ENCODE measurements around the gene SRCAP.

SRCAP gene

GRCh38 chr16:30758988-30759491 is 60.1 kb downstream of the SRCAP start:
- no peaks in the 10 kb centered on the region for H4K20me1 ChIP-seq (ENCODE audit: insufficient read depth)
- no peak overlapping the region for H3K4me3 ChIP-seq (IDR thresholded peaks at IDR 0.05; ENCODE audit: insufficient read depth, low read depth, low read length)
- H3K9ac ChIP-seq, result no peak overlapping the region
- H3K4me1 ChIP-seq (ENCODE audit: low read depth, poor library complexity, severe bottlenecking), result peaks cover 21% of the 10 kb centered on the region
- H3K27ac ChIP-seq, result no peak overlapping the region
- no peak overlapping the region for H2AFZ ChIP-seq (ENCODE audit: low read depth)
- TF ChIP-seq CTCF (conservative IDR thresholded peaks at IDR 0.05; ENCODE audit: low read depth, low read length), result no peak
- peaks cover 6% of the 10 kb centered on the region; the same call in 1 of the 2 replicates for H3K36me3 ChIP-seq (ENCODE audit: insufficient read depth)
- peaks cover 19% of the 10 kb centered on the region for H3K79me2 ChIP-seq (ENCODE audit: insufficient read depth, low read depth)
- H3K27me3 ChIP-seq (ENCODE audit: insufficient read depth, low read depth), result no peaks in the 10 kb centered on the region
- H3K4me2 ChIP-seq, result no peak overlapping the region

- Histone ChIP-seq H4K20me1 (ENCODE audit: insufficient read depth) (no peaks in the 10 kb centered on the region), H3K4me1 (ENCODE audit: low read depth, poor library complexity, severe bottlenecking) (peaks cover 21% of the 10 kb centered on the region), H3K27me3 (ENCODE audit: insufficient read depth, low read depth) (no peaks in the 10 kb centered on the region), H3K9ac (no peak overlapping the region), H3K27ac (no peak overlapping the region), H3K4me2 (no peak overlapping the region; the same call in 1 of the 2 replicates), H2AFZ (ENCODE audit: low read depth) (no peak overlapping the region), H3K4me3 (IDR thresholded peaks at IDR 0.05; ENCODE audit: insufficient read depth, low read depth, low read length) (no peak overlapping the region), H3K36me3 (ENCODE audit: insufficient read depth) (peaks cover 8% of the 10 kb centered on the region; the same call in 1 of the 2 replicates), H3K79me2 (ENCODE audit: insufficient read depth, low read depth) (peaks cover 19% of the 10 kb centered on the region)
- TF ChIP-seq CTCF (conservative IDR thresholded peaks at IDR 0.05; ENCODE audit: low read depth, low read length), result no peak
Observed at GRCh38 chr16:30760001-30760559, 61.1 kb downstream of the SRCAP start.

GRCh38 chr16:30760577-30761426 is 61.8 kb downstream of the SRCAP start:
- no peak for TF ChIP-seq CTCF (conservative IDR thresholded peaks at IDR 0.05; ENCODE audit: low read depth, low read length)
- Histone ChIP-seq H3K4me1 (ENCODE audit: low read depth, poor library complexity, severe bottlenecking) (peaks cover 21% of the 10 kb centered on the region), H2AFZ (ENCODE audit: low read depth) (peak overlapping the region; percentile 94), H3K27ac (no peak overlapping the region), H3K4me2 (peak overlapping the region; percentile 97), H3K79me2 (ENCODE audit: insufficient read depth, low read depth) (peaks cover 19% of the 10 kb centered on the region), H3K4me3 (IDR thresholded peaks at IDR 0.05; ENCODE audit: insufficient read depth, low read depth, low read length) (no peak overlapping the region), H3K27me3 (ENCODE audit: insufficient read depth, low read depth) (no peaks in the 10 kb centered on the region), H4K20me1 (ENCODE audit: insufficient read depth) (no peaks in the 10 kb centered on the region), H3K36me3 (ENCODE audit: insufficient read depth) (peaks cover 11% of the 10 kb centered on the region; the same call in 1 of the 2 replicates), H3K9ac (peak overlapping the region; percentile 54; the same call in 1 of the 2 replicates)

- peaks cover 11% of the 10 kb centered on the region; the same call in 1 of the 2 replicates for H3K36me3 ChIP-seq (ENCODE audit: insufficient read depth)
Observed at GRCh38 chr16:30761427-30761927, 62.5 kb downstream of the SRCAP start.

More at GRCh38 chr16:30761427-30761927, 62.5 kb downstream of the SRCAP start:
- peaks cover 21% of the 10 kb centered on the region for H3K4me1 ChIP-seq (ENCODE audit: low read depth, poor library complexity, severe bottlenecking)
- no peak overlapping the region for H3K4me3 ChIP-seq (IDR thresholded peaks at IDR 0.05; ENCODE audit: insufficient read depth, low read depth, low read length)
- no peaks in the 10 kb centered on the region for H4K20me1 ChIP-seq (ENCODE audit: insufficient read depth)
- peak overlapping the region; percentile 54; the same call in 1 of the 2 replicates for H3K9ac ChIP-seq
- peak overlapping the region; percentile 15; the same call in 1 of the 2 replicates for H3K27ac ChIP-seq
- H3K79me2 ChIP-seq (ENCODE audit: insufficient read depth, low read depth), result peaks cover 19% of the 10 kb centered on the region
- TF ChIP-seq CTCF (conservative IDR thresholded peaks at IDR 0.05; ENCODE audit: low read depth, low read length), result no peak
- peak overlapping the region; percentile 97 for H3K4me2 ChIP-seq
- H3K27me3 ChIP-seq (ENCODE audit: insufficient read depth, low read depth), result no peaks in the 10 kb centered on the region
- H2AFZ ChIP-seq (ENCODE audit: low read depth), result peak overlapping the region; percentile 94

All from KMS-11 (cell line).